ENCODE data around the gene STAG1. TPM values are rescaled to one million over a fixed set of nuclear protein-coding genes. Genes with fewer than 3 reads are reported as not detected.
A peak's percentile ranks its signal among the peaks of the same experiment; 100 is the strongest.

Gene STAG1
- total RNA-seq, 1 donor from 2014 or later = 53.9 TPM

GRCh38 chr3:136503056-136503455 is 249.1 kb downstream of the STAG1 start:
- Mint-ChIP-seq H3K4me3 (ENCODE audit: unreplicated experiment) (no peak overlapping the region), H3K27me3 (ENCODE audit: unreplicated experiment) (no peaks in the 10 kb centered on the region), H3K36me3 (ENCODE audit: unreplicated experiment) (peaks cover 11% of the 10 kb centered on the region)

GRCh38 chr3:136498919-136499447 is 253.2 kb downstream of the STAG1 start:
- no peak overlapping the region for H3K27ac Mint-ChIP-seq (ENCODE audit: unreplicated experiment)
- H3K36me3 Mint-ChIP-seq (ENCODE audit: unreplicated experiment) = peaks cover 23% of the 10 kb centered on the region
- peaks cover 6% of the 10 kb centered on the region for H3K9me3 Mint-ChIP-seq (ENCODE audit: unreplicated experiment)
- no peak for TF ChIP-seq CTCF (IDR thresholded peaks at IDR 0.05)
- H3K4me3 Mint-ChIP-seq (ENCODE audit: unreplicated experiment) = no peak overlapping the region
- H3K4me1 Mint-ChIP-seq (ENCODE audit: unreplicated experiment) = no peaks in the 10 kb centered on the region
- H3K27me3 Mint-ChIP-seq (ENCODE audit: unreplicated experiment) = no peaks in the 10 kb centered on the region
- DNase-seq (ENCODE audit: extremely low spot score, unreplicated experiment) = no peak

More at GRCh38 chr3:136503056-136503455, 249.1 kb downstream of the STAG1 start:
- Mint-ChIP-seq H3K27ac (ENCODE audit: unreplicated experiment) (no peak overlapping the region), H3K9me3 (ENCODE audit: unreplicated experiment) (no peaks in the 10 kb centered on the region), H3K4me1 (ENCODE audit: unreplicated experiment) (peaks cover 2% of the 10 kb centered on the region)
- DNase-seq (ENCODE audit: extremely low spot score, unreplicated experiment) = no peak
- no peak for TF ChIP-seq CTCF (IDR thresholded peaks at IDR 0.05)

- no peak for TF ChIP-seq CTCF (IDR thresholded peaks at IDR 0.05)
- H3K4me1 Mint-ChIP-seq (ENCODE audit: unreplicated experiment) = peaks cover 11% of the 10 kb centered on the region
- no peak overlapping the region for H3K27ac Mint-ChIP-seq (ENCODE audit: unreplicated experiment)
- no peak for DNase-seq (ENCODE audit: extremely low spot score, unreplicated experiment)
- H3K27me3 Mint-ChIP-seq (ENCODE audit: unreplicated experiment) = no peaks in the 10 kb centered on the region
- H3K9me3 Mint-ChIP-seq (ENCODE audit: unreplicated experiment) = peaks cover 14% of the 10 kb centered on the region
- no peak overlapping the region for H3K4me3 Mint-ChIP-seq (ENCODE audit: unreplicated experiment)
- peaks cover 47% of the 10 kb centered on the region for H3K36me3 Mint-ChIP-seq (ENCODE audit: unreplicated experiment)
Observed at GRCh38 chr3:136495213-136495612, 257.0 kb downstream of the STAG1 start.

- Mint-ChIP-seq H3K27ac (ENCODE audit: unreplicated experiment) (peak overlapping the region; percentile 61), H3K4me3 (ENCODE audit: unreplicated experiment) (no peak overlapping the region), H3K4me1 (ENCODE audit: unreplicated experiment) (peaks cover 14% of the 10 kb centered on the region), H3K9me3 (ENCODE audit: unreplicated experiment) (peaks cover 14% of the 10 kb centered on the region), H3K36me3 (ENCODE audit: unreplicated experiment) (peaks cover 50% of the 10 kb centered on the region), H3K27me3 (ENCODE audit: unreplicated experiment) (no peaks in the 10 kb centered on the region)
- DNase-seq (ENCODE audit: extremely low spot score, unreplicated experiment) = no peak
- TF ChIP-seq CTCF (IDR thresholded peaks at IDR 0.05) = no peak
Observed at GRCh38 chr3:136490646-136491405, 261.4 kb downstream of the STAG1 start.

DNA sequence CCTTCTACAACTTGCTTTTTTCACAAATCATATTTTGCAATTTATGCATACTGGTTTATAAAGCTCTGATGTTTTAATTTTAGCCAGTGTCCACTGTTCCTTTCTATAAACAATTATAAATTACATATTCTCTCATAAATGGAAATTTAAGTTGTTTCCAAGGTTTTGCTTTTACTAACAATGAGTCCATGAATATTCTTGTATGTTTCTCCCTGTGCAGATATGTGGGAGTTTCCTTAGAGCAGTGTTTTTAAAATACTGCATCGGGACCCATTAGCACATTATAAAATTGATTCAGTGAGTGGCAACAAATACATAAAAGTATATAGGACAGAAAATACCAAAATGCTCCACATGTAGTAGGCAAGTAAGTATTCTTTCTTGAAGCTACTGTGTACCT is 266.4 kb downstream of the STAG1 start:
- Mint-ChIP-seq H3K4me1 (ENCODE audit: unreplicated experiment) (peaks cover 6% of the 10 kb centered on the region), H3K36me3 (ENCODE audit: unreplicated experiment) (peaks cover 22% of the 10 kb centered on the region), H3K27me3 (ENCODE audit: unreplicated experiment) (no peaks in the 10 kb centered on the region), H3K27ac (ENCODE audit: unreplicated experiment) (no peak overlapping the region), H3K9me3 (ENCODE audit: unreplicated experiment) (no peaks in the 10 kb centered on the region), H3K4me3 (ENCODE audit: unreplicated experiment) (no peak overlapping the region)
- TF ChIP-seq CTCF (IDR thresholded peaks at IDR 0.05) = no peak
- no peak for DNase-seq (ENCODE audit: extremely low spot score, unreplicated experiment)
